OCI-LY3 (cell line): ENCODE results near the gene SYCP3.

Experiments
- H2AFZ ChIP-seq: fragments of 200-600, 300-600 bp; shearing (Covaris generic); 2 replicates; pipeline ENCODE4 v1.6.0; 2014; ENCODE audit warnings: antibody characterized with exemption, low read depth, low read length
- H3K27ac ChIP-seq: fragments of 200-600, 300-600 bp; sonication (generic); 2 replicates; pipeline ENCODE4 v1.5.1; 2014; ENCODE audit warnings: mild to moderate bottlenecking, low read length, moderate library complexity, mixed read lengths
- H3K27me3 ChIP-seq: fragments of 200-600, 300-600 bp; sonication (generic); 2 replicates; pipeline ENCODE4 v1.6.1; 2014; ENCODE audit warnings: low read depth, low read length, mixed read lengths
- H3K36me3 ChIP-seq: fragments of 200-600, 300-600 bp; sonication (generic); replicated peaks from 2 replicates; pipeline ENCODE3; 2014; ENCODE audit warnings: low read depth, low read length, mixed read lengths
- H3K4me1 ChIP-seq: fragments of 300-600, 200-600 bp; sonication (generic); 2 replicates; pipeline ENCODE4 v1.6.1; 2014; ENCODE audit warnings: low read length, mixed read lengths
- H3K4me2 ChIP-seq: fragments of 200-600, 300-600 bp; sonication (generic); 2 replicates; pipeline ENCODE4 v1.6.1; 2014; ENCODE audit warnings: low read length, mixed read lengths
- H3K4me3 ChIP-seq: fragments of 300-600, 200-600 bp; sonication (generic); 2 replicates; pipeline ENCODE4 v1.5.1; 2014; ENCODE audit warnings: antibody characterized with exemption, mild to moderate bottlenecking, low read length, moderate library complexity
- H3K79me2 ChIP-seq: fragments of 300-600, 200-600 bp; shearing (Covaris generic); 2 replicates; pipeline ENCODE4 v1.6.1; 2014; ENCODE audit warnings: mild to moderate bottlenecking, low read length, mixed read lengths
- H3K9ac ChIP-seq: fragments of 300-600, 200-600 bp; shearing (Covaris generic); 2 replicates; pipeline ENCODE4 v1.6.0; 2014; ENCODE audit warnings: mild to moderate bottlenecking, low read length, moderate library complexity
- H3K9me3 ChIP-seq: fragments of 200-600, 300-600 bp; shearing (Covaris generic); 2 replicates; pipeline ENCODE4 v1.6.1; 2014; ENCODE audit warnings: low read length, mixed read lengths; ENCODE audit not compliant: insufficient read depth
- H4K20me1 ChIP-seq: fragments of 200-600, 300-600 bp; sonication (generic); 2 replicates; pipeline ENCODE4 v1.6.1; 2016; ENCODE audit warnings: low read length, mixed read lengths; ENCODE audit not compliant: insufficient read depth
- EZH2phosphoT487 ChIP-seq: fragments of 200-600 bp; shearing (Covaris generic); IDR thresholded peaks from 2 replicates; pipeline ENCODE4 v1.6.1; 2018; ENCODE audit warnings: antibody characterized with exemption, mixed run types, low read depth
- TF ChIP-seq, protein P1 (sequence below): fragments of 200-600, 300-600 bp; sonication (generic); IDR thresholded peaks from 2 replicates; pipeline ENCODE4 v1.5.1; 2014; ENCODE audit warnings: antibody characterized with exemption, low read length, low read depth

The SYCP3 gene

DNA sequence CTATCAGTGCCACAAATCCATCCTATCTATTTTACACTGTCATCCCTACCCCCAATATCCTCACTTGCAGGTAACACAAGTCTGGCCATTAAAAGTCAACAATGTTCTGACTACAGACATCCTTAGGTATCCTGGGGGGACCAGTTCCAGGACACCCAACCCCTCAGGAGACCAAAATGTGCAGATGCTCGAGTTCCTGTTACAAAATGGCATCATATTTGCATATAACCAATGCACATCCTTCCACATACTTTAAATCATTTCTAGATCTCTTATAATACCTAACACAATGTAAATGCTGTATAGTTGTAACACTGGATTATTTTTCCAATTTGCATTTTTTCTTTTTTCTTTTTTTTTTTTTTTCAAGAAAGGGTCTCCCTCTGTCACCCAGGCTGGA is 6.9 kb downstream of the SYCP3 start:
- Histone ChIP-seq H3K4me3 (no peak overlapping the region), H3K4me2 (no peak overlapping the region), H3K79me2 (no peaks in the 10 kb centered on the region), H3K27me3 (no peaks in the 10 kb centered on the region), H3K4me1 (no peaks in the 10 kb centered on the region), H2AFZ (no peak overlapping the region), H3K27ac (no peak overlapping the region), H3K9me3 (no peaks in the 10 kb centered on the region), H3K9ac (no peak overlapping the region), H4K20me1 (no peaks in the 10 kb centered on the region), H3K36me3 (no peaks in the 10 kb centered on the region)
- no peak for TF ChIP-seq EZH2phosphoT487
- TF ChIP-seq, protein P1, sequence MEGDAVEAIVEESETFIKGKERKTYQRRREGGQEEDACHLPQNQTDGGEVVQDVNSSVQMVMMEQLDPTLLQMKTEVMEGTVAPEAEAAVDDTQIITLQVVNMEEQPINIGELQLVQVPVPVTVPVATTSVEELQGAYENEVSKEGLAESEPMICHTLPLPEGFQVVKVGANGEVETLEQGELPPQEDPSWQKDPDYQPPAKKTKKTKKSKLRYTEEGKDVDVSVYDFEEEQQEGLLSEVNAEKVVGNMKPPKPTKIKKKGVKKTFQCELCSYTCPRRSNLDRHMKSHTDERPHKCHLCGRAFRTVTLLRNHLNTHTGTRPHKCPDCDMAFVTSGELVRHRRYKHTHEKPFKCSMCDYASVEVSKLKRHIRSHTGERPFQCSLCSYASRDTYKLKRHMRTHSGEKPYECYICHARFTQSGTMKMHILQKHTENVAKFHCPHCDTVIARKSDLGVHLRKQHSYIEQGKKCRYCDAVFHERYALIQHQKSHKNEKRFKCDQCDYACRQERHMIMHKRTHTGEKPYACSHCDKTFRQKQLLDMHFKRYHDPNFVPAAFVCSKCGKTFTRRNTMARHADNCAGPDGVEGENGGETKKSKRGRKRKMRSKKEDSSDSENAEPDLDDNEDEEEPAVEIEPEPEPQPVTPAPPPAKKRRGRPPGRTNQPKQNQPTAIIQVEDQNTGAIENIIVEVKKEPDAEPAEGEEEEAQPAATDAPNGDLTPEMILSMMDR = no peak

DNA sequence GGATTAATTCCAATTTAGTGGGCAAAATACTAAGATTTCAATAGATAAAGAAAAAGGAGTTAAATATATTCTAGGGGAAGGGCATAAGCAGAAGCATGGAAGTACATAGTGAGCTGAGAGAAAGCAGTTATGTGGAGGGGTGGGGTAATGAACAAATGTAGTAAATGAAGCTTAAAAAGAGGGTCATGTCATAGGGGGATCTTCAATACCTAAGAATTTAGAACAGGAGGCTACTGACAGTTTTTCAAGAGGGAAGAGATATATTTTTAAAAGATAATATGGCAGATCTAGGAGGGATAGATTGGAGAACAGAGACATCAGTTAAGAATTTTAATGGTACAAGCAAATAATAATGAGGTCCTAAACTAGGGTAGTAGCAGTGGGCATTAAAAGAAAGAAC is 9.4 kb downstream of the SYCP3 start:
- Histone ChIP-seq H3K4me2 (no peak overlapping the region), H3K9ac (no peak overlapping the region)

DNA sequence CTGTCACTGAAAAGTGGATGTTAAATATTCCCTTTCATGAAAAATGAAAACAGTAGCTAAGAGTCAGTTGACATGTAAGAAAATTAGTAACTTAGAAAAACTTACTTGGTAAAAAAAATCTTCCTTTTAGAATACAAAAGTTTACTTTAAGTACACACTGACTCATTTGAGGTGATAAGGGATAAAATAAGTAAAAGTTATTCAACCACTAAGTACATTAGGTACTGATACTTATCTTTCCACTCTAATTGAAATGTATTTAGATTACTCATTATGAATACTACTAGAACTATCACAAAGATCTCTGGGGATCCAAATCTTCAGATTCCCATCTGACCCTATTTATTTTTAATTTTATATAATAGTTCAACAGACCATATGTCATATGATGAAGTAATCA is 12.2 kb downstream of the SYCP3 start:
- H3K27me3 ChIP-seq = no peaks in the 10 kb centered on the region
- H3K9me3 ChIP-seq = no peaks in the 10 kb centered on the region
- H3K36me3 ChIP-seq = no peaks in the 10 kb centered on the region
- TF ChIP-seq, protein P1 = no peak
- no peak for TF ChIP-seq EZH2phosphoT487
- H3K27ac ChIP-seq = no peak overlapping the region
- H2AFZ ChIP-seq = no peak overlapping the region
- no peak overlapping the region for H3K9ac ChIP-seq
- no peaks in the 10 kb centered on the region for H3K4me1 ChIP-seq
- H4K20me1 ChIP-seq = no peaks in the 10 kb centered on the region
- no peak overlapping the region for H3K4me2 ChIP-seq
- no peaks in the 10 kb centered on the region for H3K79me2 ChIP-seq
- H3K4me3 ChIP-seq = no peak overlapping the region

More for the DNA sequence above, 9.4 kb downstream of the SYCP3 start:
- Histone ChIP-seq H4K20me1 (no peaks in the 10 kb centered on the region), H3K27ac (no peak overlapping the region), H3K4me3 (no peak overlapping the region), H3K9me3 (no peaks in the 10 kb centered on the region), H3K79me2 (no peaks in the 10 kb centered on the region), H3K36me3 (no peaks in the 10 kb centered on the region), H3K27me3 (no peaks in the 10 kb centered on the region), H3K4me1 (no peaks in the 10 kb centered on the region), H2AFZ (no peak overlapping the region)
- TF ChIP-seq, protein P1 = no peak
- TF ChIP-seq EZH2phosphoT487 = no peak

DNA sequence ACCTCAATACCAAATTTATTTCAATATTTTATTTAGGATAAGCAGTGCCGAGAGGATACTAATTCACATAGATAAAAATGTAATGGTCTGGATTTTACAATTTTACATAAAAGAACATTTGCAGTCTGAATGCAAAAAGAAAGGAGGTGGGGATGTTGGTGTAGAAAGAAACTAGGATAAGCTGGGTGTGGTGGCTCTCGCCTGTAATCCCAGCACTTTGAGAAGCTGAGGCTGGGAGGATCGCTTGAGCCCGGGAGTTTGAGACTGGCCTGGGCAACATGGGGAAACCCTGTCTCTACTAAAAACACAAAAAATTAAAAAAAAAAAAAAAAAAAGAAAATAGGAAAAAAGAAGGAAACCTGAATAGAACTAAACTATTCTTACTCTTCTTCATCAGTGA is 16.9 kb downstream of the SYCP3 start:
- H3K4me2 ChIP-seq = no peak overlapping the region
- no peaks in the 10 kb centered on the region for H3K9me3 ChIP-seq
- TF ChIP-seq EZH2phosphoT487 = no peak
- TF ChIP-seq, protein P1 = no peak
- no peaks in the 10 kb centered on the region for H3K27me3 ChIP-seq
- no peak overlapping the region for H3K4me3 ChIP-seq
- no peak overlapping the region for H2AFZ ChIP-seq
- no peaks in the 10 kb centered on the region for H3K4me1 ChIP-seq
- H4K20me1 ChIP-seq = no peaks in the 10 kb centered on the region
- H3K79me2 ChIP-seq = no peaks in the 10 kb centered on the region
- no peak overlapping the region for H3K27ac ChIP-seq
- H3K36me3 ChIP-seq = no peaks in the 10 kb centered on the region
- no peak overlapping the region for H3K9ac ChIP-seq
